ENCODE results near the gene PRPF38B. TPM values are rescaled to one million over a fixed set of nuclear protein-coding genes. Genes with fewer than 3 reads are reported as not detected.

The PRPF38B gene
- total and polyA plus RNA-seq, 10 donors, result 28.7 to 84.8 (median 55.8) TPM

DNA sequence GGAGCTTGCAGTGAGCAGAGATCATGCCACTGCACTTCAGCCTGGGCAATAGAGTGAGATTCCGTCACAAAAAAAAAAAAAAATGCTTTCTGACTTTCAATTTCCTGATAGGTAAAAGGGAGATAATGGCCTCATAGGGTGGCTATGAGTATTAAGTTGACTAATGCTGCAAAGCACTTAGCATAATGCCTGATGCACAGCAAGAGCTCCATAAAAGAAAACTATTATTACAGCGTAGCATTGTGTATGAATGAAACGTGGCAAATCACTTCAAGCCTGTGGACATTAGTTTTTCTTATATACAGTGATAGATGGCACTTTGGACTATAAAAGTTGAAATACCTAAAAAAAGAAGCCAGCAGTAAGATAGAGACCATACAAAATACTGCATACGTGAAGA, 37.4 kb downstream of the PRPF38B start:
- Histone ChIP-seq H3K4me1 (no peaks in the 10 kb centered on the region), H3K4me3 (no peak overlapping the region), H3K9me3 (no peaks in the 10 kb centered on the region), H3K27me3 (replicated peaks in 1 of 7) (no peaks in the 10 kb centered on the region), H3K36me3 (no peaks in the 10 kb centered on the region), H3K27ac (no peak overlapping the region)
- TF ChIP-seq, protein P1, sequence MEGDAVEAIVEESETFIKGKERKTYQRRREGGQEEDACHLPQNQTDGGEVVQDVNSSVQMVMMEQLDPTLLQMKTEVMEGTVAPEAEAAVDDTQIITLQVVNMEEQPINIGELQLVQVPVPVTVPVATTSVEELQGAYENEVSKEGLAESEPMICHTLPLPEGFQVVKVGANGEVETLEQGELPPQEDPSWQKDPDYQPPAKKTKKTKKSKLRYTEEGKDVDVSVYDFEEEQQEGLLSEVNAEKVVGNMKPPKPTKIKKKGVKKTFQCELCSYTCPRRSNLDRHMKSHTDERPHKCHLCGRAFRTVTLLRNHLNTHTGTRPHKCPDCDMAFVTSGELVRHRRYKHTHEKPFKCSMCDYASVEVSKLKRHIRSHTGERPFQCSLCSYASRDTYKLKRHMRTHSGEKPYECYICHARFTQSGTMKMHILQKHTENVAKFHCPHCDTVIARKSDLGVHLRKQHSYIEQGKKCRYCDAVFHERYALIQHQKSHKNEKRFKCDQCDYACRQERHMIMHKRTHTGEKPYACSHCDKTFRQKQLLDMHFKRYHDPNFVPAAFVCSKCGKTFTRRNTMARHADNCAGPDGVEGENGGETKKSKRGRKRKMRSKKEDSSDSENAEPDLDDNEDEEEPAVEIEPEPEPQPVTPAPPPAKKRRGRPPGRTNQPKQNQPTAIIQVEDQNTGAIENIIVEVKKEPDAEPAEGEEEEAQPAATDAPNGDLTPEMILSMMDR (IDR thresholded peaks at IDR 0.05 in 8 of 11, conservative IDR thresholded peaks at IDR 0.05 in 3 of 11), result no peak
- TF ChIP-seq POLR2AphosphoS5 (IDR thresholded peaks at IDR 0.05), result no peak
- TF ChIP-seq POLR2A (IDR thresholded peaks at IDR 0.05), result no peak
- WGBS, 5 donors, result 89 to 98% (median 91%) methylated on average over 4 of the region's 4 CpGs
- intact Hi-C loops (cut with DNase I; ENCODE audit: low total_unique reads), result no loop called here
- DNase-seq, result no peak

DNA sequence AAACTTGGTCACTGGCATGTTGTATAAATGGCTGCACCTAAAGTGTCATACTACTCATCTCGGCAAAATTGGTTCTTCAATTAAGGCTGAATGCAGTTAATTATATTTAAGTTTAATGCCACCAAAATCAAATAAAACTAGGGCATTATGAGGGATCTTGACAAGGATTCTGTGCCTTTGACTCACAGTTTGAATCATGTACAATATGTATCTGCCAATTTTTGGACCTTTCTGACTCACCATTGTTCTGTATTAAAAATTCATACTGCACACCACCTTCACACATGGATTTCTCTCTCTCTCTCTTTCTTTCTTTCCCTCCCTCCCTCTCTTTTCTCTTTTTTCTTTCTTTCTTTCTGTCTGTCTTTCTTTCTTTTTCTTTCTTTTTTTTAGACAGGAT, 40.3 kb downstream of the PRPF38B start:
- 89 to 100% (median 96%) methylated on average over 1 of the region's 1 CpG for WGBS, 5 donors
- Histone ChIP-seq H3K27ac (no peak overlapping the region), H3K27me3 (replicated peaks in 1 of 7) (no peaks in the 10 kb centered on the region), H3K36me3 (no peaks in the 10 kb centered on the region), H3K4me3 (no peak overlapping the region), H3K4me1 (no peaks in the 10 kb centered on the region), H3K9me3 (no peaks in the 10 kb centered on the region)
- intact Hi-C loops (cut with DNase I; ENCODE audit: low total_unique reads), result no loop called here
- TF ChIP-seq POLR2A (IDR thresholded peaks at IDR 0.05) (no peak), POLR2AphosphoS5 (IDR thresholded peaks at IDR 0.05) (no peak)
- TF ChIP-seq, protein P1 (IDR thresholded peaks at IDR 0.05 in 8 of 11, conservative IDR thresholded peaks at IDR 0.05 in 3 of 11), result no peak
- DNase-seq, result no peak

DNA sequence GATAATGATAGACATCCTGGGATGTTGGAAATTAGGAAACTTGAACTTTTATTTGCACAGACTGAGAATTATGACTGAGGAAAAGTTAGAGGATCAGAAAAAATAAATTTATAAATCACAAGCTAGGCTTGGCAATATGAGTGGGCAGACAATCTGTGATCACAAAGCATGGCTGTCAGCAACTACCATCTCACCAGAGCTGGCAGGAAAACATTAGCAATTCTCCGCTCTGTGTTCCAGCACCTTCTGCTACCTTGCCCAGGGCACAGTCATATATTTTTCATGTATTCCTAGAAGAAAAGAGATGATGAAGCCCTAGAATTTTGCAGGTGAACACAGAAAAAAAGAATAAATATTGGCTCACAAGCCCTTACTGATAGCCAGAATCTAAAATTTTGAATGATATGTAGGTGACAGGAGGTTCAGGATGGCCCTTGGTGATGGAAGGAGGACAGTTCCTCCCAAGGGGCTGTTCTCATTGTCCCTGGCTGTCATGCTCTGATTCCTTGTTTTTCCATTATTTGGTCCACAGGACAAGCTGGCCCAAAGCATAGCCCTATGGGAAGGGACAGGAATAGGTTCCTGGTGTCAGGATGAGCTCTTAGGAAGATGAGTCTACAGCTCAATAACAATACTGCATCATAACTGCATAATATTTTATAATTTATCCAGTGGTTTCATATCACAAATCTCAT, 42.2 kb downstream of the PRPF38B start:
- DNase-seq, result no peak
- TF ChIP-seq POLR2A (IDR thresholded peaks at IDR 0.05) (no peak), POLR2AphosphoS5 (IDR thresholded peaks at IDR 0.05) (no peak)
- TF ChIP-seq, protein P1 (IDR thresholded peaks at IDR 0.05 in 8 of 11, conservative IDR thresholded peaks at IDR 0.05 in 3 of 11), result no peak
- no peaks in the 10 kb centered on the region for H3K4me1 ChIP-seq
- H3K4me3 ChIP-seq, result no peak overlapping the region
- intact Hi-C loops (cut with DNase I; ENCODE audit: low total_unique reads), result no loop called here
- WGBS, 5 donors, result 92 to 100% (median 94%) methylated on average over 1 of the region's 1 CpG
- no peaks in the 10 kb centered on the region for H3K27me3 ChIP-seq (replicated peaks in 1 of 7)
- H3K9me3 ChIP-seq, result no peaks in the 10 kb centered on the region
- no peaks in the 10 kb centered on the region for H3K36me3 ChIP-seq
- no peak overlapping the region for H3K27ac ChIP-seq

DNA sequence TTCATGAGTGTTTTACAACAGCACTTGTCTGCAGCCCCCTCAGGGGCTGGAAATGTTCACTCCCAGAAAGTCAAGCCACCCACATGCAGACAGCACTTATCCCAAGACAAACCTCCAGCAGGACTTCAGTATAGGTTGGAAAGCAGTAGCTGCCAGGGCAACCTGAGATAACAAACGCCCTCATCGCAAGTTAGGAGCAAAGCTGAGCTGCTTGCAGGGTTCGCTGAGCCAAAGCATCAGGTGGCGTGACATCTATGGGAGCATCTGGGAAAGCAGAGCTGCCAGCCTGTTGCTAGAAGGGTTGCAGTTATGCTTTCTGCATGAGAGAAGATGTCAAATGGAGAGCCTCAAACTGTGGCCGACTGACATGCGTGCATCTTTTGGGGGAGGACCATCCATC, 50.1 kb downstream of the PRPF38B start:
- intact Hi-C loops (cut with DNase I; ENCODE audit: low total_unique reads), result loop anchor here (10.0 kb wide), 1 partner anchor 47 kb away; the partner anchor contains the start of gene PRPF38B
- peaks cover 0 to 7% (median 4%) of the 10 kb centered on the region in 6 donors for H3K4me1 ChIP-seq
- TF ChIP-seq, protein P1 (IDR thresholded peaks at IDR 0.05 in 8 of 11, conservative IDR thresholded peaks at IDR 0.05 in 3 of 11), result no peak
- TF ChIP-seq POLR2A (IDR thresholded peaks at IDR 0.05) (no peak), POLR2AphosphoS5 (IDR thresholded peaks at IDR 0.05) (no peak)
- no peak for DNase-seq
- no peaks in the 10 kb centered on the region for H3K9me3 ChIP-seq
- no peak overlapping the region for H3K4me3 ChIP-seq
- no peak overlapping the region for H3K27ac ChIP-seq
- no peaks in the 10 kb centered on the region for H3K36me3 ChIP-seq
- WGBS, 5 donors, result 88 to 99% (median 91%) methylated on average over 6 of the region's 6 CpGs
- no peaks in the 10 kb centered on the region for H3K27me3 ChIP-seq (replicated peaks in 1 of 7)
